Coronary artery (tissue), 2 donors: ENCODE results near the gene TIMM21.

Experiments used
- DNase-seq: peaks from one replicate; pipeline ENCODE4 v3.0.0-alpha.2; 2017; ENCODE audit warnings: low spot score
- H3K27ac ChIP-seq, 2 donors: fragments of 200-600 bp; sonication (generic); one replicate each; pipeline ENCODE4 v1.5.1; 2016 to 2019
- H3K4me3 ChIP-seq: fragments of 200-600 bp; sonication (generic); 2 replicates; pipeline ENCODE4 v1.5.1; 2016; ENCODE audit warnings: mild to moderate bottlenecking, moderate library complexity
- TF ChIP-seq, protein P1 (sequence below): fragments of 200-600 bp; sonication (generic); IDR thresholded peaks from one replicate; pipeline ENCODE4 v1.5.1; 2019; ENCODE audit warnings: antibody characterized with exemption

The TIMM21 gene

DNA sequence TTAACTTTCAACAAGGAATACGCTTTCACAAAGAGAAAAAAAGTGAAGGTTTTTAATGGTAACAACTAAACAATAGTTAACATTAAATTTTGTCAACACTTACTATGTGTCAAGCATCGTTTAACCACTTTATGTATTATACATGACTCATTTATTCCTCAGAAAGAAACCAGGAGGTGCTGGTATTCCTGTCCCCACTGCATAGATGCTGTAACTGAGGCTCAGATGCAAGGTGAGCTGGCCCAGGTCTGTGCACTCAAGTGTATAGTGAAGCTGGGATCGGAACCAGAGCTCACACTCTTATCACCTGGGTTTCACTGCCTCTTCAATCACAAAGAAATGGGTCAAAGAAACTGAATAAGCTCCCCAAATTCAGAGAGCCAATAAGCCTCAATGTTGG lies 17.2 kb upstream of the TIMM21 start:
- TF ChIP-seq, protein P1, sequence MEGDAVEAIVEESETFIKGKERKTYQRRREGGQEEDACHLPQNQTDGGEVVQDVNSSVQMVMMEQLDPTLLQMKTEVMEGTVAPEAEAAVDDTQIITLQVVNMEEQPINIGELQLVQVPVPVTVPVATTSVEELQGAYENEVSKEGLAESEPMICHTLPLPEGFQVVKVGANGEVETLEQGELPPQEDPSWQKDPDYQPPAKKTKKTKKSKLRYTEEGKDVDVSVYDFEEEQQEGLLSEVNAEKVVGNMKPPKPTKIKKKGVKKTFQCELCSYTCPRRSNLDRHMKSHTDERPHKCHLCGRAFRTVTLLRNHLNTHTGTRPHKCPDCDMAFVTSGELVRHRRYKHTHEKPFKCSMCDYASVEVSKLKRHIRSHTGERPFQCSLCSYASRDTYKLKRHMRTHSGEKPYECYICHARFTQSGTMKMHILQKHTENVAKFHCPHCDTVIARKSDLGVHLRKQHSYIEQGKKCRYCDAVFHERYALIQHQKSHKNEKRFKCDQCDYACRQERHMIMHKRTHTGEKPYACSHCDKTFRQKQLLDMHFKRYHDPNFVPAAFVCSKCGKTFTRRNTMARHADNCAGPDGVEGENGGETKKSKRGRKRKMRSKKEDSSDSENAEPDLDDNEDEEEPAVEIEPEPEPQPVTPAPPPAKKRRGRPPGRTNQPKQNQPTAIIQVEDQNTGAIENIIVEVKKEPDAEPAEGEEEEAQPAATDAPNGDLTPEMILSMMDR, result no peak
- H3K27ac ChIP-seq, result no peak overlapping the region
- no peak overlapping the region for H3K4me3 ChIP-seq
- DNase-seq, result no peak

DNA sequence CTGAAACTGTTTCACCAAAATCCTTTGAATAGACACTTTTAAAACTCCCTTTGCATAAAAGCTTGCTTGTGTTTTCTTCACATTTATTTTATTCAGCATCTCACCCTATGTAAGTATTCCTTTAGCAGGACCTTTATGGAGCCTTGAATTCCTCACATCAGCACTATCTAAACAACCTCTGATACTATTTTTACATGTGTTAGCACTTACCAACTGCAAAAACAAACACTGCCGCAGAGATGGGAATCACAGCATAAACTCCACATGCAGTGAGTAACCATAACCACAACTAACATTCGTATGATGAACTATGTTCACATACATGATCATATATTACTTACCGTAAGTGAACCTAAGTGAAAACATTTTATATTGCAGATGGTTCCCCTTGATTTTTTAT lies 16.1 kb upstream of the TIMM21 start:
- H3K4me3 ChIP-seq, result no peak overlapping the region
- H3K27ac ChIP-seq, result no peak overlapping the region
- TF ChIP-seq, protein P1, result no peak
- no peak for DNase-seq

DNA sequence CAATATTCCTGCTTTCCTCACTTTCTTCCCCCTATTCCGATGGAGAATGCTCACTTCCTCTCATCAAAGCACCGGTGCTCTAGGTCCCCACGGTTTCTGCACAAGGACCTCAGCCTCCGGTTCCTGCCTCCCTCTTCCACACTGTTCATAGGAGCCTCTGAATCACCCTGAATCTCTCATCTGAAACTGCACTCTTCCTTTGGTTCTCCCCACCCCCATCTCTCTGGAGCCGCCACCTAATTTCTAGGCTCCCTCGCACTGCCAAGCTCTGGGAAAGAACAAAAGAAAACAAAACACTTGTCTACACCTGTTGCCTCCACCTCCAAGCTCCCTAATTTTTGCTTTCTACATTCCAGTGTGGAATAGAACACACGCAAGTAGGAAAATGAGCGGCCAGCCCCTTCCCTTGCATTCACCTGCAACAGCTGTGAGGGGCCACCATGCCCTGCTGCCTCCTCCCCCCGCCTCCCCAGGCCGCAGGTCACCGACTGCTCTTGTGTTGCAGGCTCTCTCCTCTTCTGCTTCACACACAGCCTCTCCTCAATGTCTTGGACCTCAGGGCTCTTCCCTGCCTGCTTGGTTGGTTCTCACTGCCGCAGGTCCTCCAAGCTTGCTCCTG lies 10.3 kb upstream of the TIMM21 start:
- Histone ChIP-seq H3K27ac (no peak overlapping the region), H3K4me3 (no peak overlapping the region)
- no peak for DNase-seq
- TF ChIP-seq, protein P1, result no peak

DNA sequence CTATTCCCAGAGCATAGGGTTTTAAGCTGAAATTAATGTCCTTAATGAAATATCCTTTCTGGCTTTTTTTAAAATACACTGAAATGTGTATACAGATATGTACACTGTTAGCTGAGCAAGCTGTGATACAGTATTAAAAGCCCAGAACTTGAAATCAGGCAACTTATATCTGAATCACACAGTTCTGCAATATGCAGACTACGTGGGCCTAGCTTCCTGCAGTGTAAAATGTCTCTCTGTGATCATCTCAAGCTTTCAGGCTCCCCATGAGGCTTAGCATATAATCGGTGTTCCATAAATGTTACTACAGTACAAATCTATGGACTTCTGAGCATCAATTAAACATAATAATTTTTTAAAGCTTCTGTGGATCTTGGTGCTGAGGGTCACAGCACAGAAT lies 8.9 kb upstream of the TIMM21 start:
- DNase-seq, result no peak
- Histone ChIP-seq H3K27ac (no peak overlapping the region), H3K4me3 (no peak overlapping the region)
- TF ChIP-seq, protein P1, result no peak

DNA sequence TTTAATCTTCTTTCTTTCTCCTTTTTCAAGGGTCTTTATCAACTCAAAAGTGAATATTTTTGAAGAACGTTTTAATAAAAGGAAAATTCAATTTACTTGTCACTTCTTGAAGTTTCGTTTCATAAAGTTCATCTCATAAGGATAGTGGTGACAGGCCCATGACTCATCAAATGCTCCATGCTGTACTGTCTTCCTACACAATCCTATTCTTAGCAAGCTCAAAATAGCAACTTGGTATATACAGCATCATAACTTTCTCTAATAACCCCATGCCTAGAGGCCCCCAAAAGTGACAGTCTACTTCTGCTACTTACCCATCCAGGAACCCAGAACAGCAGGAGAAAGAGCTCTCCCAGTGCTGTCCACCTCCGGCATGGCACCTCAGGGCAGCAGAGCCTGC lies 8.4 kb upstream of the TIMM21 start:
- no peak for DNase-seq
- TF ChIP-seq, protein P1, result no peak
- H3K4me3 ChIP-seq, result no peak overlapping the region
- no peak overlapping the region for H3K27ac ChIP-seq

DNA sequence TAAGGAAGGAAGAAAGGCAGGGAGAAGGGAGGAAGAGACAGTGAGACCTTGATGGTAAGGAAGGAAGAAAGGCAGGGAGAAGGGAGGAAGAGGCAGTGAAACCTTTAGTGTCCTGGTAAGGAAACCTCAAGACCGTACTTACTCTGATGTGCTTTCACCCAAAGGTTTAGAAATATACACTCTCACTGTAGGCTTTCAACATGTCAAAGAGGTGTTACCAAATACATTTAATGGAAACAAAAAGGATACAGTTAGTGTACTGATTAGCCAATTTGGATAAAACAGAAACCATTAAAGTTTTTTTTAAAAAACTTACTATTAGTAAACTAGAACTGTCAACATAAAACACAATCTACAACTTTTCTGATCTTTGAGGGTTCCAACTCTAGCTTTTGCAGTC lies 7.7 kb upstream of the TIMM21 start:
- no peak for DNase-seq
- TF ChIP-seq, protein P1, result no peak
- H3K4me3 ChIP-seq, result no peak overlapping the region
- no peak overlapping the region for H3K27ac ChIP-seq

DNA sequence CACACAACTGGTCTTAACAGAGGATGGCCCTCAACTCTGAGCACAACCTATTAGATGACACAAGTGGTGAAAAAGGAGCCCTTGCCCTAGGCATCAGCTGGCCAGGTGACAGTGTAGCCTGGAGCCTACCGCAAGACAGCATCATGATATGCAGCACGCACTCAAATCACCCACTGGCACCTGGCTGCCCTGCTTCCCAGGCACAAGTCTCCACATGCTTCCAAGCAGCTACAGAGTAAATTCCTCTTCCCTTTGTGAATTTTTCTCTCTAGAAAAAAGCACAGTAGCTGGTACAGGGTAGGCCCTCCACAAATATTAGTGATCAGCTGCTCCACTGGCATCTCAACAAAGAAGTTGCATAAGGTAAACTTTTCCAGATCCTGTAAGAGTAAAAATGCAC lies 6.7 kb upstream of the TIMM21 start:
- Histone ChIP-seq H3K27ac (no peak overlapping the region), H3K4me3 (no peak overlapping the region)
- TF ChIP-seq, protein P1, result no peak
- DNase-seq, result no peak
